ENCODE results near the gene TFB2M.
A peak's percentile ranks its signal among the peaks of the same experiment; 100 is the strongest.

The TFB2M gene

GRCh38 chr1:246512635-246513034 is 53.4 kb downstream of the TFB2M start:
- no peak for DNase-seq (ENCODE audit: low spot score)
- TF ChIP-seq, protein P1, sequence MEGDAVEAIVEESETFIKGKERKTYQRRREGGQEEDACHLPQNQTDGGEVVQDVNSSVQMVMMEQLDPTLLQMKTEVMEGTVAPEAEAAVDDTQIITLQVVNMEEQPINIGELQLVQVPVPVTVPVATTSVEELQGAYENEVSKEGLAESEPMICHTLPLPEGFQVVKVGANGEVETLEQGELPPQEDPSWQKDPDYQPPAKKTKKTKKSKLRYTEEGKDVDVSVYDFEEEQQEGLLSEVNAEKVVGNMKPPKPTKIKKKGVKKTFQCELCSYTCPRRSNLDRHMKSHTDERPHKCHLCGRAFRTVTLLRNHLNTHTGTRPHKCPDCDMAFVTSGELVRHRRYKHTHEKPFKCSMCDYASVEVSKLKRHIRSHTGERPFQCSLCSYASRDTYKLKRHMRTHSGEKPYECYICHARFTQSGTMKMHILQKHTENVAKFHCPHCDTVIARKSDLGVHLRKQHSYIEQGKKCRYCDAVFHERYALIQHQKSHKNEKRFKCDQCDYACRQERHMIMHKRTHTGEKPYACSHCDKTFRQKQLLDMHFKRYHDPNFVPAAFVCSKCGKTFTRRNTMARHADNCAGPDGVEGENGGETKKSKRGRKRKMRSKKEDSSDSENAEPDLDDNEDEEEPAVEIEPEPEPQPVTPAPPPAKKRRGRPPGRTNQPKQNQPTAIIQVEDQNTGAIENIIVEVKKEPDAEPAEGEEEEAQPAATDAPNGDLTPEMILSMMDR (IDR thresholded peaks at IDR 0.05; ENCODE audit: extremely low read depth, insufficient read depth, missing control alignments): no peak
- in situ Hi-C loops (cut with MboI; ENCODE audit: low pct_unique_long_range_greater_than_20kb, low sequenced_read_pairs, unreplicated experiment): no loop called here

GRCh38 chr1:246512230-246512629 is 53.8 kb downstream of the TFB2M start:
- in situ Hi-C loops (cut with MboI; ENCODE audit: low pct_unique_long_range_greater_than_20kb, low sequenced_read_pairs, unreplicated experiment): no loop called here
- no peak for DNase-seq (ENCODE audit: low spot score)
- TF ChIP-seq, protein P1 (IDR thresholded peaks at IDR 0.05; ENCODE audit: extremely low read depth, insufficient read depth, missing control alignments): no peak

GRCh38 chr1:246511203-246511602 is 54.9 kb downstream of the TFB2M start:
- in situ Hi-C loops (cut with MboI; ENCODE audit: low pct_unique_long_range_greater_than_20kb, low sequenced_read_pairs, unreplicated experiment): no loop called here
- TF ChIP-seq, protein P1 (IDR thresholded peaks at IDR 0.05; ENCODE audit: extremely low read depth, insufficient read depth, missing control alignments): no peak
- no peak for DNase-seq (ENCODE audit: low spot score)

DNA sequence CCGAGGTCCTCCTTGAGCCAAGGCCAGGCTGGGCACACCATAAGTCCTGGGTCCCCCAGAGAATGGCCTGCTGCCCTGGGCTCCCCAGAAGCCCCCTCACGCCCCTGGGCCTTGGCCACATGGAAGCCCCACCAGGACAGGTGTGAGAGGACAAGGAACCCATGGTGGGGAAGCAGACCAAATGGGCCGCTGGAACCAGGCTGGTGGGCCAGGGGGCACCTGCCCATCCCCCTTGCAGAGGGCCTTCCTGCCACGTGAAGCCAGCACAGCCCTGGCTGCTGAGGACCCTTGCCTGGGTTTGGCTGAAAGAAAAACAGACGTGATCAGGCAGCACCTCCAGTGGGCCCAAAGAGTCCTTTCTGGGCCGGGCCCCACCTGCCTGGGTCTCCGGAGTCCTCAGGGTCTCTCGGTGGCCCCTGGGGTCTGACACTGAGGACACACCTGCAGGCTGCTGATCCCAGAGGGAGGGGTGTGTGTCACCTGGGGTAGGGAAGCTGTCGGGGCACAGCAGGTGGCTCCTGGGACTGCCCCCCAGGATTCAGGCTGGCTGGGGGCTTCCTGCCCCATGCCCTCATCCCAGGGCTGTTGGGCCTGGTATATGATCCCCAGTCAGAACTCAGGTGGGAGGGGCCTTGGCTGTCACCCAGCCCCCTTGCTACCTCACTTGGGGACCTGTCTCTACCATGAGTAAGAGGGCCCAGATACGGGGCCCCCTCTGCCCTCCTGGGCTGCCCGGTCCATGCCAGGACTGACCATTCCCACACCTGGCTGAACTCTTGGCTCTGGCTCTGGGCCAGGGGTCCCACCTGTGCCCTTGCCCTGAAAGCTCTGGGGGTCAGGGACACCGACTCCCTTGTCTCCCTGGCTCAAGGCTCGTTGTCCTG is 55.7 kb downstream of the TFB2M start:
- in situ Hi-C loops (cut with MboI; ENCODE audit: low pct_unique_long_range_greater_than_20kb, low sequenced_read_pairs, unreplicated experiment): no loop called here
- TF ChIP-seq, protein P1 (IDR thresholded peaks at IDR 0.05; ENCODE audit: extremely low read depth, insufficient read depth, missing control alignments): no peak

DNA sequence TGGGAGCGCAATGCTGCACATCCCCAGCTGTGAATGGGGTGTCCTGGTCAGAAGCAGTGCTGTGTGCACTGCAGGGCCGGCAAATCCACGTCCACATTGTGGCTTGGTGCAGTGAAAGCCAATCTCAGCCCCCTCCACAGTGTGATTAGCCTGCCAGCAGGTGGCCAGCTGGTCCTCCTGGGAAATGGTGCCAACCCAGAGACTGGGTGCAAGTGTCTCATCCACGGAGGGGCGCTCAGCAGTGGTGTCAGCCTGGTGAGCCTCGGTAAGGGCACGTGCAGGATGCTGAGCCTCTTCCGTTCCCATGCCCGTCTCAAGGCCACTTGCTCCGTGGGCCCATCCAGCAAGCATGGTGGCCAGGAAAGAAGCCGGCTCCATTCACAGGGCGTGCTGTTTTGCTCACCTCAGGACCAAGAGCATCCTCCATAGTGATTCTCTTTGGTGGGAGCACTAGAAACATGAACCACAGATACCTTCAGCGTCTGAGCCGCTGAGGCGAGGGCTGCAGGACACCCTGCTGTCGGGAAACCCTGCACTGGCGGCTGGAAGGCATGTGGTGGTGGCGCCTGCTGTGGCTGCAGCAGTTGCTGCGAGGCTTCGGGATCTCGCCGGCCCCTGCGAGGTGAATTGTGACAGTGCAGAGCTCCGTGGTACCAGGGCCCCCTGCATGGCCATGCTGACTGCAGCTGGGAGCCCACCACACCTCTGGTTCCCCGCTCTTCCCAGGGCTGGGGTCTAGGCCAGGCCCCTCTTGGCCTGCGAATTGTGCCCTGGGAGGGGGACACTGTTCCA is 57.0 kb downstream of the TFB2M start:
- TF ChIP-seq, protein P1 (IDR thresholded peaks at IDR 0.05; ENCODE audit: extremely low read depth, insufficient read depth, missing control alignments): no peak
- in situ Hi-C loops (cut with MboI; ENCODE audit: low pct_unique_long_range_greater_than_20kb, low sequenced_read_pairs, unreplicated experiment): no loop called here
- no peak for DNase-seq (ENCODE audit: low spot score)

More for the DNA sequence above, 55.7 kb downstream of the TFB2M start:
- DNase-seq (ENCODE audit: low spot score): no peak

GRCh38 chr1:246506674-246507481 is 59.2 kb downstream of the TFB2M start, which contains the start of gene SMYD3:
SMYD3 (minus strand) TSS chr1:246507279.
- peak; percentile 93 for DNase-seq (ENCODE audit: low spot score)
- TF ChIP-seq, protein P1 (IDR thresholded peaks at IDR 0.05; ENCODE audit: extremely low read depth, insufficient read depth, missing control alignments): peak; percentile 22
- in situ Hi-C loops (cut with MboI; ENCODE audit: low pct_unique_long_range_greater_than_20kb, low sequenced_read_pairs, unreplicated experiment): no loop called here
